Peyer's patch (tissue), 4 donors: ENCODE results near the gene EIF4E2.

Experiments used
- POLR2A ChIP-seq, 2 donors: fragments of 450-650 bp; IDR thresholded peaks; one replicate each; pipeline ENCODE4 v1.5.1; 2017; ENCODE audit warnings: antibody characterized with exemption in 2 of 2, mild to moderate bottlenecking in 2 of 2, moderate library complexity in 2 of 2
- TF ChIP-seq, protein P1 (sequence below), 6 experiments: fragments of 450-650 bp in 4 of 6; fragments of 200-600 bp in 2 of 6; sonication (generic) in 1 of 6; IDR thresholded peaks; one replicate each; pipeline ENCODE4 v1.5.1; 2017 to 2019; ENCODE audit warnings: antibody characterized with exemption in 6 of 6, mild to moderate bottlenecking in 3 of 6, moderate library complexity in 1 of 6

DNA sequence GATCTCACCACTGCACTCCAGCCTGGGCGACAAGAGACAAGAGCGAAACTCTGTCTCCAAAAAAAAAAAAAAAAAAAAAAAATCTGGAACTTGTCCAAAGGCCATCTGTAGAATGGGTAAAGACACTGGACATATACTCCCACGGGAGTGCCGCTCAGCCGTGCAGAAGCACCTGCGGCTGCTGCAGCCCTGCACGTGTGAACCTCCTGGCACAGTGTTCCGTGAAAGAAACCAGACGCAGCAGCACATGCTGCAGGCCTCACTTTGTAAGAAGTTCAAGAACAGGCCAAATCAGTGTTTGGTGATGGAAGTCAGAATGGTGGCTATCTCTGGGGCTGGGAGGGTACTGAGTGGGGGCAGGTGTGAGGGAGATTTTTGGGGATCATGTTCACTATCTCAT is 18.1 kb upstream of the EIF4E2 start:
- TF ChIP-seq, protein P1, sequence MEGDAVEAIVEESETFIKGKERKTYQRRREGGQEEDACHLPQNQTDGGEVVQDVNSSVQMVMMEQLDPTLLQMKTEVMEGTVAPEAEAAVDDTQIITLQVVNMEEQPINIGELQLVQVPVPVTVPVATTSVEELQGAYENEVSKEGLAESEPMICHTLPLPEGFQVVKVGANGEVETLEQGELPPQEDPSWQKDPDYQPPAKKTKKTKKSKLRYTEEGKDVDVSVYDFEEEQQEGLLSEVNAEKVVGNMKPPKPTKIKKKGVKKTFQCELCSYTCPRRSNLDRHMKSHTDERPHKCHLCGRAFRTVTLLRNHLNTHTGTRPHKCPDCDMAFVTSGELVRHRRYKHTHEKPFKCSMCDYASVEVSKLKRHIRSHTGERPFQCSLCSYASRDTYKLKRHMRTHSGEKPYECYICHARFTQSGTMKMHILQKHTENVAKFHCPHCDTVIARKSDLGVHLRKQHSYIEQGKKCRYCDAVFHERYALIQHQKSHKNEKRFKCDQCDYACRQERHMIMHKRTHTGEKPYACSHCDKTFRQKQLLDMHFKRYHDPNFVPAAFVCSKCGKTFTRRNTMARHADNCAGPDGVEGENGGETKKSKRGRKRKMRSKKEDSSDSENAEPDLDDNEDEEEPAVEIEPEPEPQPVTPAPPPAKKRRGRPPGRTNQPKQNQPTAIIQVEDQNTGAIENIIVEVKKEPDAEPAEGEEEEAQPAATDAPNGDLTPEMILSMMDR (IDR thresholded peaks at IDR 0.05) = no peak
- no peak for TF ChIP-seq POLR2A (IDR thresholded peaks at IDR 0.05)
